IPS-20b (cell line): ENCODE data around the gene KPNA6.
"Not testable (repeated sequence)": the region's sequence is repeated elsewhere in the genome, so short reads cannot be mapped to it uniquely, and the experiment has no call there.

Experiments used
- H3K27ac ChIP-seq: one replicate; pipeline ENCODE4 v1.5.1; 2013; ENCODE audit warnings: low read length
- H3K27me3 ChIP-seq: 2 replicates; pipeline ENCODE4 v1.6.1; 2013; ENCODE audit warnings: mild to moderate bottlenecking, low read length, inconsistent platforms; ENCODE audit not compliant: insufficient read depth
- H3K36me3 ChIP-seq: 2 replicates; pipeline ENCODE4 v1.6.1; 2013; ENCODE audit warnings: low read depth, mild to moderate bottlenecking, inconsistent platforms, low read length, moderate library complexity; ENCODE audit not compliant: insufficient read depth
- H3K4me1 ChIP-seq: 2 replicates; pipeline ENCODE4 v1.6.1; 2013; ENCODE audit warnings: mild to moderate bottlenecking, control low read depth, inconsistent platforms, low read length, moderate library complexity; ENCODE audit not compliant: insufficient read depth
- H3K4me3 ChIP-seq: 2 replicates; pipeline ENCODE4 v1.5.1; 2013; ENCODE audit warnings: mild to moderate bottlenecking, low read length, inconsistent platforms
- H3K9ac ChIP-seq: 2 replicates; pipeline ENCODE4 v1.6.1; 2013; ENCODE audit warnings: low read depth, mild to moderate bottlenecking, inconsistent platforms, low read length, moderate library complexity
- H3K9me3 ChIP-seq: 2 replicates; pipeline ENCODE4 v1.6.1; 2013; ENCODE audit warnings: mild to moderate bottlenecking, low read depth, low read length, inconsistent platforms; ENCODE audit not compliant: insufficient read depth

The KPNA6 gene

DNA sequence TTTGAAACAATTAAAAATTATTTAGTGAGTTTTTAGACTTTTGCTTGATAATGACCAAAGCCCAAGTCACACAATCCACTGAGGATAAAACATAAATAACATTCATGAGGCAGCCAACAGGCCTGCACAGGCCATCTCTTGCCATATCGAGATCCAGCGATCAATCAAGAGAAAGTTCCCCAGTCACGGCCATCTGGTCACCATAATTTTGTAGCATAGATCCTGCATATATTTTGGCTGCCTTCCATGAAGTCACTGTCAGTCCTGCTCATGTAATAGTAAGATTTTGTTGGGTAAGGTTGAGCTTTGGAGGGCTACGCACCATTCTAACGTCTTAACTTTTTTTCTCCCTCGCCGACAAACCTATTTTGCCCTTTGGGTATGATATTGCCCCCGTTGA lies 17.5 kb downstream of the KPNA6 start:
- H3K9ac ChIP-seq: no peak overlapping the region
- H3K4me1 ChIP-seq: peaks cover 6% of the 10 kb centered on the region; the same call in 1 of the 2 replicates
- peaks cover 5% of the 10 kb centered on the region; the same call in 1 of the 2 replicates for H3K36me3 ChIP-seq
- H3K9me3 ChIP-seq: no peaks in the 10 kb centered on the region
- no peak overlapping the region for H3K27ac ChIP-seq
- no peak overlapping the region for H3K4me3 ChIP-seq
- no peaks in the 10 kb centered on the region for H3K27me3 ChIP-seq

- H3K27ac ChIP-seq: peak overlapping the region; percentile 1
- H3K4me1 ChIP-seq: peaks cover 6% of the 10 kb centered on the region; the same call in 1 of the 2 replicates
These were observed 18.9 kb downstream of the KPNA6 start for GRCh38 chr1:32126770-32127169.

GRCh38 chr1:32127409-32128198 lies 19.7 kb downstream of the KPNA6 start:
- Histone ChIP-seq H3K9me3 (no peaks in the 10 kb centered on the region), H3K36me3 (peaks cover 5% of the 10 kb centered on the region; the same call in 1 of the 2 replicates), H3K4me3 (no peak overlapping the region)

More at GRCh38 chr1:32126770-32127169, 18.9 kb downstream of the KPNA6 start:
- Histone ChIP-seq H3K4me3 (no peak overlapping the region), H3K36me3 (peaks cover 5% of the 10 kb centered on the region; the same call in 1 of the 2 replicates), H3K9me3 (no peaks in the 10 kb centered on the region), H3K27me3 (no peaks in the 10 kb centered on the region), H3K9ac (no peak overlapping the region; the same call in 1 of the 2 replicates)

GRCh38 chr1:32128479-32128878 lies 20.6 kb downstream of the KPNA6 start:
- no peak overlapping the region for H3K9ac ChIP-seq
- H3K4me3 ChIP-seq: no peak overlapping the region
- peaks cover 6% of the 10 kb centered on the region; the same call in 1 of the 2 replicates for H3K4me1 ChIP-seq
- H3K36me3 ChIP-seq: peaks cover 5% of the 10 kb centered on the region; the same call in 1 of the 2 replicates
- H3K27ac ChIP-seq: no peak overlapping the region
- H3K27me3 ChIP-seq: no peaks in the 10 kb centered on the region
- no peaks in the 10 kb centered on the region for H3K9me3 ChIP-seq

More at GRCh38 chr1:32127409-32128198, 19.7 kb downstream of the KPNA6 start:
- peak overlapping the region; percentile 5; the same call in 1 of the 2 replicates for H3K9ac ChIP-seq
- H3K27me3 ChIP-seq: no peaks in the 10 kb centered on the region
- H3K4me1 ChIP-seq: peaks cover 6% of the 10 kb centered on the region; the same call in 1 of the 2 replicates
- H3K27ac ChIP-seq: peak overlapping the region; percentile 1

DNA sequence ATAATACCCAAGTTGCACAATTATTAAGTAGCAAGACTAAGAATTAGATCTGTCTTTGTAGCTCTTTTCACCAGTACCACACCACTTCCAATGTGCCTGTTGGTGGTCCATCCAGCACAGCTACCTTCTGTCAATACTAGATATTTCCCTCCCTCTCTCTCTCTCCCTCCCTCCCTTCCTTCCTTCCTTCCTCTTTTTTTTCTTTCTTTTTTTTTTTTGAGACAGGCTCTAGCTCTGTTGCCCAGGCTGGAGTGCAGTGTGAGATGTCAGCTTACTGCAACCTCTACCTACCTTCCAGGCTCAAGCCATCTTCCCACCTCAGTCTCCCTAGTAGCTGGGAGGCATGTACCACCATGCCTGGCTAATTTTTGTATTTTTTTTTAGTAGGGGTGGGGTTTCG lies 21.1 kb downstream of the KPNA6 start:
- Histone ChIP-seq H3K27ac (no peak overlapping the region), H3K27me3 (no peaks in the 10 kb centered on the region), H3K9ac (no peak overlapping the region), H3K9me3 (no peaks in the 10 kb centered on the region), H3K4me3 (no peak overlapping the region), H3K4me1 (peaks cover 6% of the 10 kb centered on the region; the same call in 1 of the 2 replicates), H3K36me3 (peaks cover 5% of the 10 kb centered on the region; the same call in 1 of the 2 replicates)

DNA sequence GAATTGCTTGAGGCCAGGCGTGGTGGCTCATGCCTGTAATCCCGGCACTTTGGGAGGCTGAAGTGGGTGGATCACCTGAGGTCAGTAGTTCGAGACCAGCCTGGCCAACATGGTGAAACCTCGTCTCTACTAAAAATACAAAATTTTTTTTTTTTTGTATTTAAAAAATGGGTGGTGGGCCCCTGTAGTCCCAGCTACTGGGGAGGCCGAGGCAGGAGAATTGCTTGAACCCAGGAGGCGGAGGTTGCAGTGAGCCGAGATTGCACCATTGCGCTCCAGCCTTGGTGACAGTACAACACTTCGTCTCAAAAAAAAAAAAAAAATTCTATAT lies 26.1 kb downstream of the KPNA6 start:
- not testable (repeated sequence) for H3K9ac ChIP-seq, H3K4me1 ChIP-seq, H3K4me3 ChIP-seq, H3K27me3 ChIP-seq, H3K36me3 ChIP-seq, H3K27ac ChIP-seq, H3K9me3 ChIP-seq

GRCh38 chr1:32137111-32137510 lies 29.3 kb downstream of the KPNA6 start:
- Histone ChIP-seq H3K9ac (no peak overlapping the region), H3K27me3 (no peaks in the 10 kb centered on the region), H3K36me3 (no peaks in the 10 kb centered on the region), H3K4me3 (no peak overlapping the region), H3K27ac (no peak overlapping the region), H3K9me3 (no peaks in the 10 kb centered on the region), H3K4me1 (no peaks in the 10 kb centered on the region)

GRCh38 chr1:32138965-32139364 lies 31.1 kb downstream of the KPNA6 start:
- Histone ChIP-seq H3K4me3 (no peak overlapping the region), H3K27me3 (no peaks in the 10 kb centered on the region), H3K27ac (no peak overlapping the region), H3K9ac (no peak overlapping the region), H3K4me1 (no peaks in the 10 kb centered on the region), H3K9me3 (no peaks in the 10 kb centered on the region), H3K36me3 (no peaks in the 10 kb centered on the region)

GRCh38 chr1:32142446-32143301 lies 34.8 kb downstream of the KPNA6 start:
- Histone ChIP-seq H3K27ac (no peak overlapping the region), H3K36me3 (no peaks in the 10 kb centered on the region), H3K4me3 (no peak overlapping the region), H3K27me3 (no peaks in the 10 kb centered on the region), H3K4me1 (no peaks in the 10 kb centered on the region), H3K9me3 (no peaks in the 10 kb centered on the region), H3K9ac (no peak overlapping the region)

DNA sequence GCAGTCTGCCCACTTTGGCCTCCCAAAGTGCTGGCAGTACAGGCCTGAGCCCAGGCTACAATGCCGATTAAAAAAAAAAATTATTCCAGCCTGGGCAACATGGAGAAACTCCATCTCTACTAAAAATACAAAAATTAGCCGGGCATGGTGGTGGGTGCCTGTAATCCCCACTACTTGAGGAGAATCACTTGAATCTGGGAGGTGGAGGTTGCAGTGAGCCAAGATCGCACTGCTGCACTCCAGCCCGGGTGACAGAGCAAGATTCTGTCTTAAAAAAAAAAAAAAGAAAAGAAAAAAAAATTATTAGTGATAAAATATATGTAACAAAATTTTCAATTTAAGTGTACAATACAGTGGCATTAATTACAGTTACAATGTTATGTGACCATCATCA lies 35.4 kb downstream of the KPNA6 start:
- not testable (repeated sequence) for H3K27me3 ChIP-seq, H3K9me3 ChIP-seq, H3K36me3 ChIP-seq, H3K4me1 ChIP-seq, H3K4me3 ChIP-seq, H3K27ac ChIP-seq, H3K9ac ChIP-seq

- Histone ChIP-seq H3K9ac (no peak overlapping the region), H3K36me3 (no peaks in the 10 kb centered on the region), H3K4me1 (no peaks in the 10 kb centered on the region), H3K27me3 (no peaks in the 10 kb centered on the region), H3K27ac (no peak overlapping the region), H3K9me3 (no peaks in the 10 kb centered on the region), H3K4me3 (no peak overlapping the region)
These were observed 36.2 kb downstream of the KPNA6 start for GRCh38 chr1:32144033-32144432.
